Tibial nerve (tissue), 4 donors: ENCODE results near the gene TOPAZ1.

Source experiments
- EP300 ChIP-seq, 2 donors: sonication (generic); formaldehyde crosslinking; IDR thresholded peaks; one replicate each; pipeline ENCODE4 v1.6.1; 2017; ENCODE audit warnings: antibody characterized with exemption in 2 of 2, mild to moderate bottlenecking in 1 of 2
- POLR2A ChIP-seq, 2 donors: fragments of 450-650 bp; IDR thresholded peaks; one replicate each; pipeline ENCODE4 v1.6.1; 2017; ENCODE audit warnings: antibody characterized with exemption in 2 of 2, mild to moderate bottlenecking in 2 of 2, moderate library complexity in 2 of 2
- TF ChIP-seq, protein P1 (sequence below), 5 experiments: fragments of 200-600 bp in 3 of 5; fragments of 450-650 bp in 2 of 5; sonication (generic) in 3 of 5; IDR thresholded peaks; one replicate each; pipeline ENCODE4 v1.5.1; 2016 to 2019; ENCODE audit warnings: antibody characterized with exemption in 5 of 5, mild to moderate bottlenecking in 3 of 5, moderate library complexity in 2 of 5

DNA sequence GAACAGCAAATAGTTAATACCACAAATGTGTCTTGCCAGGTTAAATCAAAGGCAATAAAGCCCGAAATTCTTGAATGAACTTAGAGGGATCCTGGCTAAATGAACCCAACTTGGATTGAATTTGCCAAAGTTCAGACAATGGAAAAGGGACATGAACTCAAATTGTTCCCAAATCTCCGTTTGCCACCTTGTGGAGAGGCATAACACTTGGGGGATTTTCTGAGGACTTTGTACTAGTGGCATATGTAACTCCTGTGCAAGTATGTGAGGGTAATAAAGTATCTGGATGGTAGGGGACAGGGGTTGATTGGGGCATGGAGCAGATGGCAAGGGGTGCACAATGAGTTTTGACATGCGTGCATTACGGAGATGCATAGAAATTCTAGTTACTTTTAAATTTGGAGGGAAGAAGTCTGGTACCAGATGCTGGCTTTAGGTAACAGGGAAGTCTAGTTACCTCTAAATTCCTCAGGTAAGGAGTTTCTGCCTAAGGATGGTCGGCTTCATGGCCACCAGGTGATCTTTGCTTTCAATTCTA, 95.6 kb downstream of the TOPAZ1 start:
- TF ChIP-seq, protein P1, sequence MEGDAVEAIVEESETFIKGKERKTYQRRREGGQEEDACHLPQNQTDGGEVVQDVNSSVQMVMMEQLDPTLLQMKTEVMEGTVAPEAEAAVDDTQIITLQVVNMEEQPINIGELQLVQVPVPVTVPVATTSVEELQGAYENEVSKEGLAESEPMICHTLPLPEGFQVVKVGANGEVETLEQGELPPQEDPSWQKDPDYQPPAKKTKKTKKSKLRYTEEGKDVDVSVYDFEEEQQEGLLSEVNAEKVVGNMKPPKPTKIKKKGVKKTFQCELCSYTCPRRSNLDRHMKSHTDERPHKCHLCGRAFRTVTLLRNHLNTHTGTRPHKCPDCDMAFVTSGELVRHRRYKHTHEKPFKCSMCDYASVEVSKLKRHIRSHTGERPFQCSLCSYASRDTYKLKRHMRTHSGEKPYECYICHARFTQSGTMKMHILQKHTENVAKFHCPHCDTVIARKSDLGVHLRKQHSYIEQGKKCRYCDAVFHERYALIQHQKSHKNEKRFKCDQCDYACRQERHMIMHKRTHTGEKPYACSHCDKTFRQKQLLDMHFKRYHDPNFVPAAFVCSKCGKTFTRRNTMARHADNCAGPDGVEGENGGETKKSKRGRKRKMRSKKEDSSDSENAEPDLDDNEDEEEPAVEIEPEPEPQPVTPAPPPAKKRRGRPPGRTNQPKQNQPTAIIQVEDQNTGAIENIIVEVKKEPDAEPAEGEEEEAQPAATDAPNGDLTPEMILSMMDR (IDR thresholded peaks at IDR 0.05): no peak
- TF ChIP-seq POLR2A (IDR thresholded peaks at IDR 0.05): no peak
- no peak for TF ChIP-seq EP300 (IDR thresholded peaks at IDR 0.05)
